Activated CD4-positive, alpha-beta T cell treated with anti-CD3 and anti-CD28 coated beads, Interleukin-2, amount 10 ng/mL, durations not matched to agents 24 days and 14 days (primary cell): Measurements from ENCODE around the gene ACSL6. TPM values are rescaled to one million over a fixed set of nuclear protein-coding genes. Genes with fewer than 3 reads are reported as not detected.

Source experiments
- DNase-seq: peaks from one replicate; pipeline ENCODE4 v3.0.0; 2022
- H3K27ac Mint-ChIP-seq: one replicate; pipeline ENCODE4 v1.8.0; 2022; ENCODE audit warnings: mild to moderate bottlenecking, mixed read lengths
- H3K27me3 Mint-ChIP-seq: one replicate; pipeline ENCODE4 v1.8.0; 2022; ENCODE audit warnings: mixed read lengths
- H3K36me3 Mint-ChIP-seq: one replicate; pipeline ENCODE4 v1.8.0; 2022; ENCODE audit warnings: low read depth, mild to moderate bottlenecking, mixed read lengths
- H3K4me1 Mint-ChIP-seq: one replicate; pipeline ENCODE4 v1.8.0; 2021; ENCODE audit warnings: mixed read lengths
- H3K4me3 Mint-ChIP-seq: one replicate; pipeline ENCODE4 v1.8.0; 2022; ENCODE audit warnings: mild to moderate bottlenecking, moderate library complexity, mixed read lengths
- H3K9me3 Mint-ChIP-seq: one replicate; pipeline ENCODE4 v1.8.0; 2021; ENCODE audit warnings: mixed read lengths
- intact Hi-C: fragments of 100-400 bp; cut with micrococcal nuclease; formaldehyde crosslinking; loops from one replicate; pipeline ENCODE4 v1.15.1; 2023
- total RNA-seq: library from RNA; stranded (reverse); gene quantifications from 2 replicates; pipeline ENCODE4 v1.2.3, GENCODE V29; 2022

ACSL6 gene
- total RNA-seq, 1 donor from 2014 or later = 36.9 TPM

GRCh38 chr5:132003982-132004381 lies 7.5 kb downstream of the ACSL6 start:
- intact Hi-C loops = no loop called here
- Mint-ChIP-seq H3K9me3 (no peaks in the 10 kb centered on the region), H3K27ac (no peak overlapping the region), H3K36me3 (peaks cover 2% of the 10 kb centered on the region), H3K4me1 (peaks cover 50% of the 10 kb centered on the region), H3K4me3 (no peak overlapping the region), H3K27me3 (peaks cover 20% of the 10 kb centered on the region)
- DNase-seq = no peak

GRCh38 chr5:132003170-132003744 lies 8.2 kb downstream of the ACSL6 start:
- Mint-ChIP-seq H3K4me1 (peaks cover 49% of the 10 kb centered on the region), H3K9me3 (no peaks in the 10 kb centered on the region), H3K27ac (no peak overlapping the region), H3K36me3 (peaks cover 2% of the 10 kb centered on the region), H3K4me3 (no peak overlapping the region), H3K27me3 (peaks cover 12% of the 10 kb centered on the region)
- DNase-seq = no peak
- intact Hi-C loops = no loop called here

GRCh38 chr5:132002757-132003156 lies 8.7 kb downstream of the ACSL6 start:
- intact Hi-C loops = no loop called here
- Mint-ChIP-seq H3K27ac (peak overlapping the region; percentile 57), H3K9me3 (no peaks in the 10 kb centered on the region), H3K27me3 (peaks cover 12% of the 10 kb centered on the region), H3K4me1 (peaks cover 49% of the 10 kb centered on the region), H3K36me3 (peaks cover 2% of the 10 kb centered on the region), H3K4me3 (no peak overlapping the region)
- no peak for DNase-seq

GRCh38 chr5:132001647-132002561 lies 9.6 kb downstream of the ACSL6 start:
- peaks cover 12% of the 10 kb centered on the region for H3K27me3 Mint-ChIP-seq
- no peak for DNase-seq
- intact Hi-C loops = no loop called here
- H3K27ac Mint-ChIP-seq = no peak overlapping the region
- no peaks in the 10 kb centered on the region for H3K9me3 Mint-ChIP-seq
- H3K4me1 Mint-ChIP-seq = peaks cover 47% of the 10 kb centered on the region
- peaks cover 3% of the 10 kb centered on the region for H3K36me3 Mint-ChIP-seq
- H3K4me3 Mint-ChIP-seq = peak overlapping the region; percentile 66

- H3K4me1 Mint-ChIP-seq = peaks cover 54% of the 10 kb centered on the region
- H3K9me3 Mint-ChIP-seq = no peaks in the 10 kb centered on the region
- H3K4me3 Mint-ChIP-seq = peak overlapping the region; percentile 66
- peaks cover 3% of the 10 kb centered on the region for H3K36me3 Mint-ChIP-seq
- H3K27ac Mint-ChIP-seq = peak overlapping the region; percentile 52
- peak; percentile 91 for DNase-seq
- intact Hi-C loops = no loop called here
- H3K27me3 Mint-ChIP-seq = peaks cover 12% of the 10 kb centered on the region
These were observed 10.6 kb downstream of the ACSL6 start for GRCh38 chr5:132000677-132001453.

GRCh38 chr5:132000241-132000490 lies 11.3 kb downstream of the ACSL6 start:
- H3K4me1 Mint-ChIP-seq = peaks cover 54% of the 10 kb centered on the region
- H3K27me3 Mint-ChIP-seq = peaks cover 12% of the 10 kb centered on the region
- DNase-seq = no peak
- intact Hi-C loops = no loop called here
- H3K9me3 Mint-ChIP-seq = no peaks in the 10 kb centered on the region
- H3K27ac Mint-ChIP-seq = no peak overlapping the region
- peaks cover 2% of the 10 kb centered on the region for H3K36me3 Mint-ChIP-seq
- H3K4me3 Mint-ChIP-seq = no peak overlapping the region

- Mint-ChIP-seq H3K27me3 (peaks cover 12% of the 10 kb centered on the region), H3K9me3 (no peaks in the 10 kb centered on the region), H3K27ac (no peak overlapping the region), H3K4me3 (no peak overlapping the region), H3K36me3 (peaks cover 2% of the 10 kb centered on the region), H3K4me1 (peaks cover 54% of the 10 kb centered on the region)
- intact Hi-C loops = no loop called here
- no peak for DNase-seq
These were observed 11.8 kb downstream of the ACSL6 start for GRCh38 chr5:131999441-132000240.

- Mint-ChIP-seq H3K27ac (no peak overlapping the region), H3K4me3 (no peak overlapping the region), H3K27me3 (peaks cover 11% of the 10 kb centered on the region), H3K36me3 (peaks cover 2% of the 10 kb centered on the region), H3K4me1 (peaks cover 53% of the 10 kb centered on the region), H3K9me3 (no peaks in the 10 kb centered on the region)
- DNase-seq = no peak
- intact Hi-C loops = no loop called here
These were observed 12.4 kb downstream of the ACSL6 start for GRCh38 chr5:131999041-131999440.

GRCh38 chr5:131998431-131999040 lies 12.9 kb downstream of the ACSL6 start:
- peaks cover 11% of the 10 kb centered on the region for H3K27me3 Mint-ChIP-seq
- H3K4me1 Mint-ChIP-seq = peaks cover 53% of the 10 kb centered on the region

GRCh38 chr5:131997727-131998117 lies 13.7 kb downstream of the ACSL6 start:
- H3K4me1 Mint-ChIP-seq = peaks cover 51% of the 10 kb centered on the region
- no peaks in the 10 kb centered on the region for H3K9me3 Mint-ChIP-seq
- H3K27ac Mint-ChIP-seq = peak overlapping the region; percentile 7
- peaks cover 13% of the 10 kb centered on the region for H3K27me3 Mint-ChIP-seq
- no peak overlapping the region for H3K4me3 Mint-ChIP-seq
- DNase-seq = no peak
- intact Hi-C loops = loop anchor here (2.0 kb wide), 1 partner anchor 13 kb away; the partner anchor contains the start of gene ACSL6
- peaks cover 2% of the 10 kb centered on the region for H3K36me3 Mint-ChIP-seq

More at GRCh38 chr5:131998431-131999040, 12.9 kb downstream of the ACSL6 start:
- Mint-ChIP-seq H3K9me3 (no peaks in the 10 kb centered on the region), H3K36me3 (peaks cover 2% of the 10 kb centered on the region), H3K27ac (peak overlapping the region; percentile 1), H3K4me3 (no peak overlapping the region)
- DNase-seq = no peak
- intact Hi-C loops = no loop called here

- H3K27ac Mint-ChIP-seq = peak overlapping the region; percentile 23
- H3K4me1 Mint-ChIP-seq = peaks cover 46% of the 10 kb centered on the region
- no peak for DNase-seq
- peaks cover 8% of the 10 kb centered on the region for H3K27me3 Mint-ChIP-seq
- H3K36me3 Mint-ChIP-seq = peaks cover 2% of the 10 kb centered on the region
- H3K9me3 Mint-ChIP-seq = no peaks in the 10 kb centered on the region
- no peak overlapping the region for H3K4me3 Mint-ChIP-seq
- intact Hi-C loops = loop anchor here (2.0 kb wide), 1 partner anchor 14 kb away; the partner anchor contains the start of gene ACSL6
These were observed 14.3 kb downstream of the ACSL6 start for GRCh38 chr5:131997026-131997726.

GRCh38 chr5:131996210-131997025 lies 15.0 kb downstream of the ACSL6 start:
- DNase-seq = no peak
- H3K4me3 Mint-ChIP-seq = no peak overlapping the region
- no peaks in the 10 kb centered on the region for H3K9me3 Mint-ChIP-seq
- peaks cover 3% of the 10 kb centered on the region for H3K27me3 Mint-ChIP-seq
- H3K27ac Mint-ChIP-seq = peak overlapping the region; percentile 23
- H3K36me3 Mint-ChIP-seq = peaks cover 2% of the 10 kb centered on the region
- peaks cover 40% of the 10 kb centered on the region for H3K4me1 Mint-ChIP-seq
- intact Hi-C loops = loop anchor here (2.0 kb wide), 1 partner anchor 14 kb away; the partner anchor contains the start of gene ACSL6
